Cerebellar nuclear complex (tissue), 1 donor: Measurements from ENCODE around the gene PPM1L.
A peak's percentile ranks its signal among the peaks of the same experiment; 100 is the strongest.
"Not testable (repeated sequence)": the region's sequence is repeated elsewhere in the genome, so short reads cannot be mapped to it uniquely, and the experiment has no call there.

Experiments used
- DNase-seq, 2 experiments: peaks; one replicate each; lab custom pipeline; 2025; lab: John Stamatoyannopoulos, UW

Gene PPM1L

GRCh38 chr3:160987982-160988964, 232.2 kb downstream of the PPM1L start:
- DNase-seq, result no peak

GRCh38 chr3:160990446-160990845, 234.4 kb downstream of the PPM1L start:
- no peak for DNase-seq

DNA sequence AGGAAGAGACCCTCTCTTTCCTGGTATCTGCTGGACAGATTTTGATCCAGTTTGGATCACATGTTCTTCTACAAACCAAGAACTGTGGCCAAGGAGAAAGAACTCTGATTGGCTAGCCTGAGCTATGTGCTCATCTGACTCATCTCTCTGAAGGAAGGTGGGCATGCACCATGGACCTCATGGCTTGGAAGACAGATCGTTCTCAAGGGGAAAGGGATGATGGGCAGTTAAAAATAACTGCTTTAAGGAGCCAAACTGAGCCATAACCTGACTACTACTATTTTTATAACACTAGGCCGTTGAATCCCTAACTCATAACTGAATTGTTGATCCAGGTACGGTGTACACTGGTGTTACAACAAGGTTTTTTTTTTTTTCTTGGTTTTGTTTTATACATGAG, 236.7 kb downstream of the PPM1L start:
- no peak for DNase-seq

DNA sequence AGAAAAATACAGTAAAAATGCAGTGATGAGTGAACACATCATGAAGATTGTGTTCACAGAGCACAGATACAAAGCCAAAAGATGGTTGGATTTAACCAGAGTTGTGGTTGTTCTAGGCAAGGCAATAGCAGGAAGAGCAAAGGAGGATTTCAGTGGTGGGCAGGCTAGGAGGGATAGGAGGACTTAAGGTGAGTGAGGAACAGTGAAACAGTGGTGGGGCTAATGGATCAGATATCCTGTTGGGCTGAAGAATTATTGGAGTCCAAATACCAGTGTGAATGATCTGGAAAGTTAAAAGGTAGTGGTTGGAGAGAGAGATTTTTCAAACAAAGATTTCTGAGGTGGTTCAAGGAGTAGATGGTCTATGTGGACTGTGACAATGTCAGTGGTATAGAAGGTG, 240.8 kb downstream of the PPM1L start:
- DNase-seq, result no peak

DNA sequence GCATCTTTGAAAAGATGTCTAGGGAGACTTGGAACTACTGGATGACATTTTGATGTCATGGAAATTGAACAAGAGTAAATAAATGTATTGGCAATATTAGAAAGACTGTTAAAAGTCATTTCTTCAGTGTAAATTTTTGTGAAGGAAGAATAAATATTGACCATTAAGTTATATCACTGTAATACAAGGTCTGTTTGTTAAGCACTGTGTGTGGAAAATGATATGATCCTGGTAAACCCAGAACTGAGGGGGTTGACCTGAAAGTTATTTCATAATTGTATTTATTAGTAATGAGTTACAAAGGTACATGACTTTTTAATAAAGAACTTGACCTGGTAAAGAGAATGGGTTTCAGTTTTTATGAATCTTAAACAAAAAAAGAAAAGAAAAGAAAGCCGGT, 242.6 kb downstream of the PPM1L start:
- DNase-seq, result no peak

GRCh38 chr3:160999274-160999673, 243.2 kb downstream of the PPM1L start:
- DNase-seq, result no peak

DNA sequence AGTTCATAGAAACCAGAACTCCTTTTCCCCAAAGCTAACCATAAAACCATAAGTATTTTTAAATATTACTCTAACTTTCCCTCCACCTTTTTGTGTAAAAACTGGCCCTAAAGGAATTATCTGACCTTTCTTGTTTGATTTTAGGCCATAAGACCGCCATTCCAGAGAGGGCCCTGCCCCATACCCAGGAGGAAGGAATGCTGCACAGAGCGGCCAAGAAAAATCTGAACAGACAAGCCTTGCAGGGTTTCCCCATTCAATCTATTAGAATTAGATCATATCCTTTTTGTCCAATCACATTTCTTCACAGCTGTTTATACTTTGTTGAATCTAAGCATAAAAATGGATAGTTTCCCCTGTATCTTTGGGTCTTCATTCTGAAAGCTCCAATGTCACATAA, 252.1 kb downstream of the PPM1L start:
- DNase-seq, result no peak

- not testable (repeated sequence) for DNase-seq
These were observed 254.1 kb downstream of the PPM1L start for GRCh38 chr3:161010151-161010550.

- peak; percentile 90 to 93 for DNase-seq
These were observed 259.1 kb downstream of the PPM1L start for GRCh38 chr3:161014843-161015749.

- DNase-seq, result no peak
These were observed 260.6 kb downstream of the PPM1L start for GRCh38 chr3:161016417-161017313.

DNA sequence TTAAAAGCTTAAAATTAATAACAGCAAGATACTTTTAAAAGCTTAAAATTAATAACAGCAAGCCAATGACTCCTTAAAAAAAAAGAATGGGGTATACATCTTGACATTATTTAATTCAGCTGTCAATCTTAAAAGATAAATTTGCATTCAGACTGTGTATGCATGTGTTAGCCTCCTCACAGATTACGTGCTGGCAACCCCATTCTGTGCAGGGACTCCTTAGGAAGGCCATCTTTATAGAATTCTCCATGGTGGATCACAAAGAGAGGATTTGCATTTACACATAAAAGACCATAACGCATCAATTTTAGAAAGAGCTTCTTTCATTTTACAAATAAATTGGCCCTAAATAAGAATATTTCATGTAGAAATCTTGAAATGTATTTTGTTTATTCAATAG, 261.9 kb downstream of the PPM1L start:
- DNase-seq, result no peak

DNA sequence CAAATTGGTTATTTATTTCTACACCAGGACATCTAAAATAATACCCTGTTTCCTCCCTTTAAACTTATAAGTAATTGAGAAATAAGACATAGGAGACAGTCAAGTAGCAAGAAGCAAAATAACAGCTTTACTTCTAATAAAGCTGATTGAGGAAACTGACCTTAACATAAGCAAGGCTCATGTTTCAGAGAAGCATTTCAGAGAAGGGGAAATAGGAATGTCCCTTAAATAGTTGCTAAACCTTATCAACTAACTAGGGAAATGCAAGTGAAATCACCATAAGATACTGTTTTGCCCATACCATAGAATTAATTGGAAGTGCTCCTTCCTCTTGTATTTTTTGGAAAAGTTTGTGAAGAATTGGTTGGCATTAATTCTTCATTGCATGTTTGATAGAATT, 264.2 kb downstream of the PPM1L start:
- DNase-seq, result no peak

DNA sequence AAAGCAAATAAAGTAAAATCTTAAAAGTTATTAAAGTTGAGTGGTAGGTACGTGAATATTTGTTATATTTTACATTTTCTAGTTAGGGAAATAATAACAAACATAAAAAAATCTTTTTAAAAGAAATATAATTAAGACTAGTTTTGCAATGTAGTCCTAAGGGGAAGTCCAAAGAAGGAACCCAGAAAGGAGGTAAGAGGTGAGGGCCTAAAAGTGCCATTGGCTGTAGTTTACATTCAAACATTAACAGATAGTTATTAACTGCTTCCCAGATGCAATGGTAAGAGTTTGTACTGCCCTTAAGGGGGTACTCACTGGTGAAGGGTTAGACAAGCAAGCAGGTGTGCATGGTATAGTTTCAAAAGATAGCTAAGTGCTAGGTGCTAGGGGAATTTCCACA, 269.9 kb downstream of the PPM1L start:
- no peak for DNase-seq

DNA sequence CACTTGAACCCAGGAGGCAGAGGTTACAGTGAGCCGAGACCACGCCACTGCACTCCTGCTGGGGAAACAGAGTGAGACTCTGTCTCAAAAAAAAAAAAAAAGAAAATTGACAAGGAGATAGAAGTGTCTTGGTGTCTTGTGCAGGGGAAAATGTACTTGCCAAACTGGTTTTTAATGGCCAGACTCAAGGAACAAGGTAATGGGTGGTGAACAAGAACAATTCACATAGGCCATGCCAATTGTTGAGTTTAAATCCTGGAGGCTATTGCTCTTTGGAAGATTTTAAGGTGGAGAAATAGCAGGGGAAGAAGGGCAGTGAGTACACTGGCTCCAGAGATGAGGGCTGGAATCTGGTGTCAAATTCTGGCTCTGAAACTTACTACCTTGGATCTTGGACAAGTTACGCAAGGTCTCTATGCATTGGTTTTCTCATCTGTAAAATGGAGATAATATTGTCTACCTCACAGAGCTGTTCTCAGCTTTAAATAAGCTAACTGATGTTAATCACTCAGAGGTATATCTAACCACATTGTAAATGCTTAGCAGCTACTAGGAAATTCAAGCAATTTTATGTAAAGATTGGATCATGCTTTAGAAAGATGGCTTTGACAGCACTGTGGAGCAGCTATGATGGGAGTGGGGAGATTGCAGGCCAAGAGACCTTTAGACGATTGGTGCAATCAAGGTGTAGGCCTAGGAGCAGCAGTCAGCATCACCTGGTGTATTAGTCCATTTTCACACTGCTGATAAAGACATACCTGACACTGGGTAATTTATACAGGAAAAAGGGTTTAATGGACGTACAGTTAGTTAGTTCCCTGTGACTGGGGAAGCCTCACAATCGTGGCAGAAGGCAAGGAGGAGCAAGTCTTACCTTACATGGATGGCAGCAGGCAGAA, 270.8 kb downstream of the PPM1L start:
- DNase-seq, result no peak

- no peak for DNase-seq
These were observed 272.6 kb downstream of the PPM1L start for GRCh38 chr3:161028555-161029153.

DNA sequence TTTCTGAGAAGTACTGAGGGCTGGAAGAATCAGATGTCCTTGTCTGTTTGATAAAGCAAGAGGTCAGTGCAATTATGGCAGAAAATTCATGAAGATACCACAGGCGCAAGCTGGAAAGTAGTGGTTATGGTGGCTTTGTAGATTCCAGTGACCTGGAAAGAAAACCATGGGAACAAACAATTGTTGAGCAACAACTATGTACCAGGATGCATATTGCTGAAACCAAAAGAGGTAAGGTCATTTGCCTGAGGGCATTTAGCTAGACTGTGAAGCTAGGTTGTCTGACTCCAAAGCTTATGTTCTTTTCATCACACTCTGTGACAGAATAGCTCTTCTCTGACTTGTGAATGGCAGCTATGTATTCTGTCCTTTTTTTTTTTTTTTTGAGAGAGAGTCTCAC, 275.1 kb downstream of the PPM1L start:
- no peak for DNase-seq

- DNase-seq, result not testable (repeated sequence)
These were observed 279.0 kb downstream of the PPM1L start for GRCh38 chr3:161034913-161035550.

DNA sequence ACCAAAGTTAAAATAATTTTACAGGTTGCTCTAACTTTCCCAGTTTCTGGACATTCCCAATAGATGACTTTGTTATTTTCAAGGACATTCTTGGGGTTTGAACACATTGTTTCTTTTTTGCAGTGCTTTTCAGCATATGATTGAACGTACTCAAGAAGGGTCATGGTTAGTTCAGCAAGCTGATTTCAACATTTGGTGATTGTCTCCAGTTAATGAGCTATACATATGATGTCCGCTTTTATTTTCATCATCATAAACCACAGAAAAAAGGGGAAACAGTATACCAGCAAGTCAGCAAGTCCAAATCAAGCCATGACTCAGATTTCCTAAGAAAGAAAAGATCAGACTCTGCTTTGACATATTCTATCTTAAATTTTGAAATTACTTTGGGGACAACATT, 279.7 kb downstream of the PPM1L start:
- DNase-seq, result no peak

DNA sequence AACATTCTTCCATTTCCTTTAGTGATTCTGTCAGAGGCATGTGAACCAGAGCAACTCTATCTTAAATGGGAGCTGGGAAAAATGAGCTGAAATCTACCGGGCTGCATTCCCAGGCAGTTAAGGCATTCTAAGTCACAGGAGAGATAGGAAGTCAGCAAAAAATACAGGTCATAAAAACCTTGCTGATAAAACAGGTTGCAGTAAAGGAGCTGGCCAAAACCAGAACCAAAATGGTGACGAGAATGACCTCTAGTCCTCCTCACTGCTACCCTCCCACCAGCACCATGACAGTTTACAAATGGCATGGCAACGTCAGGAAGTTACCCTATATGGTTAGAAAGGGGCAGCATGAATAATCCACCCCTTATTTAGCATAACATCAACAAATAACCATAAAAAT, 282.7 kb downstream of the PPM1L start:
- DNase-seq, result no peak

DNA sequence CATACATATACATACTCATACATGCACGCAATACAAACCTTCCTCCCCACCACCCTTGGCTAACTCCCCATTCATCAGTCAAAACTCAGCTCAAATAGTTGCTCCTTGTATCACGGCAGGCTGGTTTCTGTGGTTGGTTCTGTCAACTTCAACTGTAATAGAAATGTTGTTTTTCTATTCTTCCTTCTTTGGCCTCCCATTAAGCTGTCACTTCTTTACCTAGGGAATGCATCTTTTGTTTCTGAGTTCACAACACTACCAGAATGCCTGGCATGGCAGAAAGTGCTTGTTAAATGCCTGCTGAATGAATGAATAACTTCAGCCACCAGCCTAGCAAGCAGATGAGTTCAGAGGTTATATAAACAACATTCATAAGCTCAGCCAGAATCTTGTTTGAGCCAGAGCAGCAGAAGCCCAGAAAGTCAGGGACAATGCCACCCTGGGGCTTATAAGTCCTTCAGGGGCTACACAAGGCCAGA, 286.0 kb downstream of the PPM1L start:
- DNase-seq, result no peak
